Large intestine (tissue), 3 donors: Measurements from ENCODE around the gene FOXS1. TPM values are rescaled to one million over a fixed set of nuclear protein-coding genes. Genes with fewer than 3 reads are reported as not detected.

Experiments used
- DNase-seq, 2 donors: peaks; one replicate each; pipeline versions ENCODE4 v3.0.0 to v3.0.0-alpha.2; 2013
- H3K27ac ChIP-seq: one replicate; pipeline ENCODE4 v1.5.1; 2013; ENCODE audit warnings: low read length
- H3K27me3 ChIP-seq: 2 replicates; pipeline ENCODE4 v1.6.1; 2013; ENCODE audit warnings: low read length; ENCODE audit not compliant: control insufficient read depth, insufficient read depth
- H3K36me3 ChIP-seq: 2 replicates; pipeline ENCODE4 v1.6.1; 2013; ENCODE audit warnings: low read length; ENCODE audit not compliant: control insufficient read depth, insufficient read depth
- H3K4me1 ChIP-seq: one replicate; pipeline ENCODE4 v1.6.1; 2013; ENCODE audit warnings: low read length; ENCODE audit not compliant: control insufficient read depth, insufficient read depth
- H3K4me3 ChIP-seq: one replicate; pipeline ENCODE4 v1.5.1; 2013; ENCODE audit warnings: low read length
- H3K9me3 ChIP-seq: one replicate; pipeline ENCODE4 v1.6.1; 2013; ENCODE audit warnings: mild to moderate bottlenecking, low read depth, low read length, moderate library complexity; ENCODE audit not compliant: control insufficient read depth
- WGBS: methylation state at CpG from one replicate; pipeline ENCODE4 v1.1.5; 2013; ENCODE audit warnings: low lambda C conversion rate; ENCODE audit not compliant: insufficient coverage; 5-methylcytosine and 5-hydroxymethylcytosine counted together
- polyA plus RNA-seq: library from polyadenylated mRNA; unstranded; fragments of 120-200 nt; gene quantifications from one replicate; pipeline ENCODE4 v1.2.1, GENCODE V29; 2013

The FOXS1 gene
- polyA plus RNA-seq, 1 donor = 0.96 TPM

DNA sequence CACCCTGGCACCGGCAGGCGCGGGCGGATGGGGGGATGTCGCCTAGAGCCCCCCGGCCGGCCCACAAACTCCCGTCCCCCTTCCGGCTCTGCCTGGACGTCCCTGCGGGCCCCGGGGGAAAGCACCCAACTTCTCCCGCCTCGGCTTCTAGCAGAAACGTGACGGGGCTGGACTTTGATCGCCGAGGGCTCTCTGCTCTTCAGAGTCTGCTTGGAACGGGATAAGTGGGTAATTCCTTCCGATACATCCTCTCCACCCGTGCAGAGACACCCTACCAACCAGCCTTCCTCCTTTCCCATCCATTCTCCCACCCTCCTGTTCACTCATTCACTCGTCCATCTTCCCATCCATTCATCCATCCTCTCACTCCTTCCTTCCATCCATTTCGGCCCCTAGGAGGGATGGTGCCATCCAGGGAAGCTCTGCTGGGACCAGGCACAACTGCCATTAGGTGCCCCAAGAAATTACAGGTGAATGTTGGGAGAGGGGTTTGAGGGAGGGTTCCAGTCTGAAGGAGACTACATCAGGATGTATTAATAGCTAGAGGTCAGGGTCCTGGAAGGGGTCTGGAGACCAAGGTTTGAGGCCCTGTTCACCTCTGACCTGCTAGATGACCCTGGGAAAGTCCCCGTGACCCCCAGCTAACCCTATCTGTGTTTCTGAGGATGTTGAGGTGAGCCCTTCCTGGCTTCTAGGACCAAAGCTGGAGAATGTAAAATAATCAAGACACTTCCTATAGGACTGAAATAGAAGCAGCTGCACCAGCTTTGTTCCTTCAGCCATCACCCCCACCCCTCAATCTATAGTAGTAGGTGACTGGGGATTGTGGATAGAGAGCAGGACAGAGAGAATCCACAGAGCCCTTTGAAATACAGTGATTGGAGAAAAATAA is 25.6 kb upstream of the FOXS1 start:
- Histone ChIP-seq H3K9me3 (no peaks in the 10 kb centered on the region), H3K36me3 (peaks cover 6% of the 10 kb centered on the region), H3K27me3 (no peaks in the 10 kb centered on the region), H3K4me1 (peaks cover 15% of the 10 kb centered on the region), H3K27ac (peak overlapping the region; percentile 54), H3K4me3 (peak overlapping the region; percentile 60)
- DNase-seq = peak; percentile 64 to 84
- no CpG with 5 or more reads among the region's 24 CpGs for WGBS

DNA sequence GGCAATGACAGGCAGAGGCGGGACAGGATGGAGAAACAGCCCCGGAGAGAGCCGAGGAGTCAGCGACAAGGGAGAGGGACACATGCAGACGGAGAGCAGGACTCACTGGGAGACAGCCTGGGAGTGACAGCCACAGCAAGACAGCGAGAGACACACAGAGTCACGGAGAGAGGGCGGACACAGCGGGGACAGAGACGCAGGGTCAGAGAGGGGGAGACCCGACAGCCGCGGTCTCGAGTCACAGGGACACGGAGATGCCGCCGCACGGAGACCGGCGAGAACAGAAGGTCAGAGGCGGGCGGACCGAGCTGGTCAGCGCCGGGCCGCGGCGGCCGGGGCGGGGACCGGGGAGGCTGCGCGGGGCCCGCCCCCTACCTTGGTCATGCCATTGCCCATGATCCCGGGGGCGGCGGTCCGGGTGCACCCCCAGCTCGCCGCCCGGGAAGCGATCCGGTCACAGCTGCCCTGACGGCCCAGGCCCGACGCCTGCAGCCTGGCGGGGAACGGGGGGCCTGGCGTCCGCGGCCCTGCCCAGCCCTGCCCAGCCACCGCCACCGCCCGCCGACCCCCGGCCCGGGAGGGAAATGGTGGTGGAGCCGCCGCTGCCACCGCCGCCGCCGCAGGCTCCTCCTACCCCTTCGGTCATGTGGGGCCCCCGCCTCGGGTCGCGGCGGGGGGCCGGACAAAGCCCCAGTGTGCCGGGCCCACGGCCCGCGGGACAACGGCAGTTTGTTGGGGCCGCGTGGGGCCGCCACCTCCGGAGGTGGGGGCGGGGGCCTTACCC is 24.7 kb upstream of the FOXS1 start, which contains the start of the genes DUSP15 and TTLL9:
Gene DUSP15, minus strand, starts transcription at position 586 of the 784 bp plus-strand sequence. Its CDS starts 190 bp downstream, at position 396.
Gene TTLL9, plus strand, starts transcription at position 693 of the 784 bp plus-strand sequence. CDS start 493 bp downstream, outside the sequence.
- H3K27ac ChIP-seq = peak within 1 kb of the TSS; percentile 54
- WGBS = no CpG with 5 or more reads among the region's 80 CpGs
- DNase-seq = peak; percentile 25 to 71

DNA sequence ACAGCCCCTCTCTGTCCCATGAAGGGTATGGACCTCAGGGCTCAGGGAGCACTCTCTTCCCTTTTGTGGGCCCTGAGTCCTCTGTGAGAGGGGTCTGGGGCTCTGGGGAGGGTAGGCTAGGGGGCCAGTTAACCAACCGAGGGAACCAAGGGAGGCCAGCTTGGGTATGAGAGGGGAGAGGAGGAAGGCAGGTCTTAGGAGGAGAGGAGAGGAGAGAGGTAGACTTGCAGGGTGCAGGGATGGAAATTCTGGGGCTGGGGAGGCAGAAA is 24.2 kb upstream of the FOXS1 start:
- Histone ChIP-seq H3K27ac (peak overlapping the region; percentile 6), H3K4me1 (peaks cover 15% of the 10 kb centered on the region), H3K36me3 (peaks cover 7% of the 10 kb centered on the region), H3K27me3 (no peaks in the 10 kb centered on the region), H3K4me3 (peak overlapping the region; percentile 60), H3K9me3 (no peaks in the 10 kb centered on the region)
- no CpG with 5 or more reads among the region's 1 CpG for WGBS
- no peak for DNase-seq

More for the DNA sequence above, 24.7 kb upstream of the FOXS1 start, which contains the start of the genes DUSP15 and TTLL9:
- Histone ChIP-seq H3K27me3 (no peaks in the 10 kb centered on the region), H3K36me3 (peaks cover 6% of the 10 kb centered on the region), H3K4me1 (peaks cover 15% of the 10 kb centered on the region), H3K4me3 (peak within 1 kb of the TSS; percentile 60), H3K9me3 (no peaks in the 10 kb centered on the region)

DNA sequence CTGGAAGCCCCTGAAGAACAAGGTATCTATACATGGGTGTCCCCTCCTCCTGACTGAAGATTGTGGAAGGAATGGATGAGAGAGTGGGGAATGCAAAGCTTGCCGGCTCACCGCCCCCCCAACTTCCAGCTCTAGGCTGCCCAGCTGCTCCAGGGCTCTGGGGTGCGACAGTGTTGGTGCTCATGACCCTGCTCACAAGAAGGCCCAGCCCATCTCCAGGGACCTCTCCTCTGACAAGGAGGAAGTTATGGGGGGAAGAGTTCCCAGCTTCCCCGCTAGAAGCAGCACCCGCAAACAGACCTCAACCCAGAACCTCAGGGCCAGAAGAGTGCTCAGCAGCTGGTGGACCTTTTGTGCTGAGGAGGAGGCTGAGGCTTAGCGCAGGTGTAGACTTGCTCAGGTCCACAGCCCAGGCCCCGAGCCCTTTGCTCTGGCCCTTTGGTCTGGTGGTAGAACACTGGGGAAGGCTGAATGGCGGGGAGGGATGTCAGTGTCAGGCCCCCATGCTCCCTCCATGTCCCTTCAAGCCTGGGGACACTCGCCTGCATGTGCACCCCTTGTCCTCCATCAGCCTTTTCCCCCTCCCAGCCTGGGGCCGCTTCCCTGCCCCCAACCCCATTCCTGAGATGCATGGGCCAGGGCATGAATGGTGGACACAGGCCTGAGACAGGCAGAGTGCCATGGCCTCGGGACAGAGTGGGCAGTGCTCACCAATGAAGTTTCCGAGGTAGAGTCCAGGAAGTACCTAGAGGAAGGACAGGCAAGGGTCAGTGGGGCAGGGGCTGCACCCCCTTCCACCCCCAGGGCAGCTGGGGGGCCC is 23.7 kb upstream of the FOXS1 start:
- peak overlapping the region; percentile 60 for H3K4me3 ChIP-seq
- no peak overlapping the region for H3K27ac ChIP-seq
- H3K27me3 ChIP-seq = no peaks in the 10 kb centered on the region
- no peak for DNase-seq
- no peaks in the 10 kb centered on the region for H3K9me3 ChIP-seq
- WGBS = no CpG with 5 or more reads among the region's 12 CpGs
- H3K36me3 ChIP-seq = peaks cover 8% of the 10 kb centered on the region
- peaks cover 15% of the 10 kb centered on the region for H3K4me1 ChIP-seq

- H3K36me3 ChIP-seq = peaks cover 10% of the 10 kb centered on the region
- no peak overlapping the region for H3K4me3 ChIP-seq
- no peaks in the 10 kb centered on the region for H3K27me3 ChIP-seq
- H3K4me1 ChIP-seq = peaks cover 21% of the 10 kb centered on the region
- WGBS = no CpG with 5 or more reads among the region's 3 CpGs
- no peaks in the 10 kb centered on the region for H3K9me3 ChIP-seq
- H3K27ac ChIP-seq = no peak overlapping the region
- no peak for DNase-seq
These were observed 20.8 kb upstream of the FOXS1 start for GRCh38 chr20:31866221-31866620.

GRCh38 chr20:31864521-31865400 is 19.4 kb upstream of the FOXS1 start:
- Histone ChIP-seq H3K9me3 (no peaks in the 10 kb centered on the region), H3K4me1 (peaks cover 23% of the 10 kb centered on the region), H3K36me3 (peaks cover 10% of the 10 kb centered on the region), H3K27ac (no peak overlapping the region), H3K27me3 (peaks cover 5% of the 10 kb centered on the region), H3K4me3 (no peak overlapping the region)
- DNase-seq = no peak
- 89% methylated on average over 1 of the region's 12 CpGs for WGBS

DNA sequence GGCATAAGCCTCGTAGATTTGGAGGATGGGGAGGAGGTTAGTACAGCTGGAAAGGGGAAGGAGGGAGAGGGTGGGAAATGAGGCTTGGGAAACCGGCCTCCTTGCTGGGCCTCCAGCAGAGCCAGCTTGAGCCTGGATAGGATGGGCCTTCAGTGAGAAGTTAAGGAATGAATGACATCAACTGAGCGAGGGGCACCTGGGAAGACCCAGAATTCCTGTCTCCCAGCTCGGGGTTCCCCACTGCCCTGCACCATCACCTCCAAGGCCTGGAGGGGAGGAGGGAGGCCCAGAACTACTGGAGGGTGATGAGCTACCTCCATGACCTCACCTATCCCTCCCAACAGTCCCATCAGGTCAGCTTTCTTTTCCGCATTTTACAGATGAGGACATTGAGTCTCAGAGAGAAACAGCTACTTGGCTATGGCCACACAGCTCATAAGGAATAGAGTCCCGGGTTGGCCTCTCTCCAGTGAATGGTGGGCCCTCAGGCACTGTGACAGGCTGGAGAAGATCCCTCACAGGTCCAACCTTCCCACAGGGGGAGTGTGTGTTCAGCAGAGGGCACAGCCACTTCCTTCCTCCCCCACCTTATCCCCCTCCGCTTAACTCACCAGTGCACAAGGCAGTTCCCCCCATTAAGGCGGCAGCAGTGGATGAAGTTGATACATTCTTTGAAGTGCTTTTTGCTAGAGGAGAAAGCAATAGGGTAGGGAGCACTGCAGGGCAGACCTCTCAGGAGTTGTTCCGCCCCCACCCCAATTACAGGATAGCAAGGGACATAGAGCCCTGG is 18.1 kb upstream of the FOXS1 start:
- peaks cover 12% of the 10 kb centered on the region for H3K4me1 ChIP-seq
- H3K27ac ChIP-seq = no peak overlapping the region
- no peak for DNase-seq
- no peaks in the 10 kb centered on the region for H3K9me3 ChIP-seq
- H3K27me3 ChIP-seq = peaks cover 9% of the 10 kb centered on the region
- WGBS = no CpG with 5 or more reads among the region's 9 CpGs
- peaks cover 10% of the 10 kb centered on the region for H3K36me3 ChIP-seq
- H3K4me3 ChIP-seq = no peak overlapping the region

- H3K4me3 ChIP-seq = no peak overlapping the region
- H3K4me1 ChIP-seq = peaks cover 16% of the 10 kb centered on the region
- H3K36me3 ChIP-seq = peaks cover 10% of the 10 kb centered on the region
- no CpG with 5 or more reads among the region's 8 CpGs for WGBS
- no peak for DNase-seq
- no peaks in the 10 kb centered on the region for H3K9me3 ChIP-seq
- H3K27ac ChIP-seq = no peak overlapping the region
- H3K27me3 ChIP-seq = peaks cover 9% of the 10 kb centered on the region
These were observed 17.1 kb upstream of the FOXS1 start for GRCh38 chr20:31862506-31862905.

DNA sequence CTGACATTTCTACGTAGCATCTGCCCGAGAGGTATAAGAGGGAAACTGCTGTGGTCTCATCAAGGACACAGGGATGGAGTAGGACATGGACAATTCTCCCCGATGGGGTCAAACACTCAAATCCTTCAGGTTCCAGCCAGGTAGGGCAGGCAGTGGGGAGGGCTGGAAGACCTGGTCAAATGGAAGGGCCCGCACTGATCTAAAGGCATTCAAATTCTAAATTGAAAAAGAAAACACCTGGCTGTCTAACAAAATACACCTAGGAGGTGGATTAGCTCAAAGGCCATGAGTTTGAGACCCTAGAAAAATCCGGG is 16.7 kb upstream of the FOXS1 start:
- peak overlapping the region; percentile 50 for H3K4me3 ChIP-seq
- peaks cover 19% of the 10 kb centered on the region for H3K4me1 ChIP-seq
- DNase-seq = no peak
- WGBS = no CpG with 5 or more reads among the region's 5 CpGs
- H3K27me3 ChIP-seq = peaks cover 9% of the 10 kb centered on the region
- H3K27ac ChIP-seq = peak overlapping the region; percentile 79
- H3K9me3 ChIP-seq = no peaks in the 10 kb centered on the region
- H3K36me3 ChIP-seq = peaks cover 10% of the 10 kb centered on the region
